Measurements from ENCODE around the gene SEC22A. TPM values are rescaled to one million over a fixed set of nuclear protein-coding genes. Genes with fewer than 3 reads are reported as not detected.

SEC22A gene
- total RNA-seq, 2 donors from 2014 or later: 26.8 to 34.9 TPM

- no peaks in the 10 kb centered on the region for H3K27me3 ChIP-seq (replicated peaks; ENCODE audit: insufficient read depth)
- no peak for TF ChIP-seq POLR2A (IDR thresholded peaks at IDR 0.05)
- intact Hi-C loops (cut with DNase I): no loop called here
- WGBS: 76% methylated on average over 7 of the region's 7 CpGs
- no peaks in the 10 kb centered on the region for H3K4me1 ChIP-seq (replicated peaks)
- H3K9me3 ChIP-seq: no peaks in the 10 kb centered on the region
- H3K36me3 ChIP-seq: no peaks in the 10 kb centered on the region
- DNase-seq (ENCODE audit: low spot score): no peak
- no peak overlapping the region for H3K4me3 ChIP-seq
- H3K27ac ChIP-seq: no peak overlapping the region
Observed at GRCh38 chr3:123291404-123291803, 89.7 kb downstream of the SEC22A start.

- Histone ChIP-seq H3K27ac (no peak overlapping the region), H3K36me3 (no peaks in the 10 kb centered on the region), H3K4me1 (replicated peaks) (no peaks in the 10 kb centered on the region), H3K27me3 (replicated peaks; ENCODE audit: insufficient read depth) (no peaks in the 10 kb centered on the region), H3K4me3 (no peak overlapping the region), H3K9me3 (no peaks in the 10 kb centered on the region)
- DNase-seq (ENCODE audit: low spot score): no peak
- intact Hi-C loops (cut with DNase I): no loop called here
- 78% methylated on average over 15 of the region's 15 CpGs for WGBS
- TF ChIP-seq POLR2A (IDR thresholded peaks at IDR 0.05): no peak
- no peak for TF ChIP-seq CTCF (IDR thresholded peaks at IDR 0.05)
- TF ChIP-seq POLR2AphosphoS5 (IDR thresholded peaks at IDR 0.05): no peak
Observed at GRCh38 chr3:123292321-123293310, 90.9 kb downstream of the SEC22A start.

DNA sequence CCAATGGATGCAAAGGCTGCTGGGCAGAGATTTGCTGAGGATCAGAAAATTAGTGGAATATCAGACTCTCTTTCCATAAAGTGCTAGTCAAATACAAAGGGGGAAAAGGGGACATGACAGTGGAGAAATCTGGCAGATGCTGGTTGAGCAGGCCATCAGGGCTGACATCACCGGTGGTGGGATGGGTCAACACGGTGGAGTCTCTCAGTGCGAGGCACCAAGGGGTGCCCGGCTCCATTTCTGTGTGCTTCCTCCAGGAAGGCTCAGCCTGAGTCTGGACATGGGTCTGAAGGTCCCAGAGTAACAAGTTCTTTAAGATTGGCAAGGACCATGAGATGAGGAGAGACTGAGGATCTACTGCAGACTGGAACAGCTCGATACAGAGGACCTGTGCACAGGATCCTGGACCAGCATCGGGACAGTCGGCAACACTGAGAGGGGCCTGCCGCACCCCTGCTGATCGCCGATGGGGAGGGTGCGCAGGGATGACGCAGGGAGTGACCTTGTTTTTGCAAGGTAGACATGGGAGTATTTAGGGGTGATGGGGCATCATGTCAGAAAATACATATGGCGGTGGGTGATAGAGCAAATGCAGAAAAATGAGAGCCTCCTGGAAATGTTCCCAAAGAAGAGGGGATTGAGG is 92.7 kb downstream of the SEC22A start:
- DNase-seq (ENCODE audit: low spot score): no peak
- H3K27me3 ChIP-seq (replicated peaks; ENCODE audit: insufficient read depth): no peaks in the 10 kb centered on the region
- no peak overlapping the region for H3K27ac ChIP-seq
- H3K4me3 ChIP-seq: no peak overlapping the region
- WGBS: 94% methylated on average over 13 of the region's 13 CpGs
- no peaks in the 10 kb centered on the region for H3K9me3 ChIP-seq
- intact Hi-C loops (cut with DNase I): no loop called here
- TF ChIP-seq POLR2A (IDR thresholded peaks at IDR 0.05) (no peak), POLR2AphosphoS5 (IDR thresholded peaks at IDR 0.05) (no peak), CTCF (IDR thresholded peaks at IDR 0.05) (no peak)
- no peaks in the 10 kb centered on the region for H3K36me3 ChIP-seq
- H3K4me1 ChIP-seq (replicated peaks): no peaks in the 10 kb centered on the region

- Histone ChIP-seq H3K27me3 (replicated peaks; ENCODE audit: insufficient read depth) (no peaks in the 10 kb centered on the region), H3K27ac (no peak overlapping the region), H3K4me1 (replicated peaks) (no peaks in the 10 kb centered on the region), H3K36me3 (no peaks in the 10 kb centered on the region), H3K9me3 (no peaks in the 10 kb centered on the region), H3K4me3 (no peak overlapping the region)
- WGBS: 72% methylated on average over 7 of the region's 7 CpGs
- TF ChIP-seq POLR2A (IDR thresholded peaks at IDR 0.05): no peak
- TF ChIP-seq CTCF (IDR thresholded peaks at IDR 0.05): no peak
- no peak for TF ChIP-seq POLR2AphosphoS5 (IDR thresholded peaks at IDR 0.05)
- no peak for DNase-seq (ENCODE audit: low spot score)
- intact Hi-C loops (cut with DNase I): no loop called here
Observed at GRCh38 chr3:123295171-123295900, 93.6 kb downstream of the SEC22A start.

GRCh38 chr3:123295901-123296250 is 94.1 kb downstream of the SEC22A start:
- no peaks in the 10 kb centered on the region for H3K4me1 ChIP-seq (replicated peaks)
- intact Hi-C loops (cut with DNase I): no loop called here
- DNase-seq (ENCODE audit: low spot score): no peak
- no peaks in the 10 kb centered on the region for H3K27me3 ChIP-seq (replicated peaks; ENCODE audit: insufficient read depth)
- 74% methylated on average over 10 of the region's 11 CpGs for WGBS
- H3K36me3 ChIP-seq: no peaks in the 10 kb centered on the region
- H3K4me3 ChIP-seq: no peak overlapping the region
- no peak for TF ChIP-seq POLR2AphosphoS5 (IDR thresholded peaks at IDR 0.05)
- TF ChIP-seq CTCF (IDR thresholded peaks at IDR 0.05): no peak
- no peak for TF ChIP-seq POLR2A (IDR thresholded peaks at IDR 0.05)
- no peaks in the 10 kb centered on the region for H3K9me3 ChIP-seq
- H3K27ac ChIP-seq: no peak overlapping the region

Data from prostate gland (tissue), 2 donors.